Measurements from ENCODE around the gene FSCN2.
A peak's percentile ranks its signal among the peaks of the same experiment; 100 is the strongest.

The FSCN2 gene

DNA sequence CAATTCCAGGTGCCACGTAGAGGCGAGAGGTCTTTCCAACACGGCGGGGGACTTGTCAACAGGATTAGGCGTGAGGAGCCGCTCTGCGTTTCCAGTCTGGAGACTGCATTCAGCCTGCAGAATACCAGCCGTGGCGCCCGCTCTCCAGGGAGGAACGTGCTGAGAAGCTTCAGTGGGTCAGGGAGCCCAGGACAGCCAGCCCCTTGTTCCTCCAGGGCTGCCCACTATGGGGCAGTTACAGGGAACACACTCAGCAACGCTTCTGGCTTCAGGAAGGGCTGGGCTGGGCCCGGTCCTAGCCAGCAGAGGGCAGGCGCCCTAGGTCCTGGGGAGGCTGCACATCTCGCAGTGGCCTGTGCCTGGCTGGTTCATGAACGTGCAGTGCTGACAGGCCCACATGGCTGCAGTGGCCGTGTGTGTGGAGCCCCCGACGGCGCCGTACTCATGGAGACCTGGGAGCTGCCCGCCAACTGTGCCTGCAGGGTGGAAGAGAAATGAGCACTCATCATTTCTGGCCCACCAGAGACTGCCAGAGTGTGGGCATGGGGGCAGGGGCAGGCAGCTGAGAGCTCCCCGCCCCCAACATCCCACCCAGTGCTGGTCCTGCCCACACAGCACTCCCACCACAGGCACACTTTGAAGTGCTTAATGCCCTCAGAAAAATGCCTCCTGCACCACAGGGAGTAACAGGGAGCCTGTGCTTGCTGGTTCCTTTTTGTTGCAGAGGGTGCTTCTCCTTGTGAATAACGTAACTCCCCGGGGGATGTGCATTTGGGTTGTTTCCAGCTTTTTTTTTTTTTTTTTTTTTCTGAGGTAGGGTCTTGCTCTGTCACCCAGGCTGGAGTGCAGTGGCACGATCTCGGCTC lies 31.0 kb downstream of the FSCN2 start:
- DNase-seq: no peak

DNA sequence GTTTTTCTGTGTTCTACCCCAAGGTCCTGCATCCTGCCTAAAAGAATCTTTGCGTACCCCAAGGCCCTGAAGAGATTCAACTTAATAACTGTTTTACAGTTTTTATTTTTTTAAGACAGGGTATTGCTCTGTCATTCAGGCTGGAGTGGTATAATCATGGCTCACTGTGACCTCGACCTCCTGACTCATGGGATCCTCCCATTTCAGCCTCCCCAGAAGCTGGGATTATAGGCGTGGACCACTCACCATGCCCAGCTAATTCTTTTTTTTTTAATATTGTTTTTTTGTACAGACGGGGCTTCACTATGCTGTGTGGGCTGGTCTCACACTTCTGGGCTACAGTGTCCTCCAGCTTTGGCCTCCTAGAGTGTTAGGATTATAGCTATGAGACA lies 33.3 kb downstream of the FSCN2 start:
- no peak for DNase-seq

DNA sequence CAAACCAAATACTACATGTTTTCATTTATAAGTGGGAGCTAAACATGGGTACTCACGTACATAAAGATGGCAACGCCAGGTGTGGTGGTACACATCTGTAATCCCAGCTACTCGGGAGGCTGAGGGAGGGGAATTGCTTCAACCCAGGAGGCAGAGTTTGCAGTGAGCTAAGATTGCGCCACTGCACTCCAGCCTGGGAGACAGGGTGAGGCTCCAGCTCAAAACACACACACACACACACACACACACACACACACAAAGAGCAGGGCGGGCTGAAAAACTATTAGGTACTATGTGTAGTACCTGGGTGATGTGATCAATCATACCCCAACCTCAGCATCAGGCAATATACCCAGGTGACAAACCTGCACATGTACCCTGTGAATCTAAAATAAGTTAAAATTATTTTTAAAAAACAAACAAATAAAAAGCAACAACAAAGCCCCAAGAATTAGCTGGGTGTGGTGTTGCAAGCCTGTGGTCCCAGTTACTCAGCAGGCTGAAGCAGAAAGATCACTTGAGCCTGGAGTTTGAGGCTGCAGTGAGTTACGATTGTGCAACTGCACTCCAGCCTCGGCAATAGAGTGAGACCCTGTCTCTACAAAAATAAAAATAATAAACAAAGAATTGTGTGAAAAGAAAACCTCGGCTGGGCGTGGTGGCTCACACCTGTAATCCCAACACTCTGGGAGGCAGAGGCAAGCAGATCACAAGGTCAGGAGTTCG lies 35.8 kb downstream of the FSCN2 start:
- DNase-seq: no peak

DNA sequence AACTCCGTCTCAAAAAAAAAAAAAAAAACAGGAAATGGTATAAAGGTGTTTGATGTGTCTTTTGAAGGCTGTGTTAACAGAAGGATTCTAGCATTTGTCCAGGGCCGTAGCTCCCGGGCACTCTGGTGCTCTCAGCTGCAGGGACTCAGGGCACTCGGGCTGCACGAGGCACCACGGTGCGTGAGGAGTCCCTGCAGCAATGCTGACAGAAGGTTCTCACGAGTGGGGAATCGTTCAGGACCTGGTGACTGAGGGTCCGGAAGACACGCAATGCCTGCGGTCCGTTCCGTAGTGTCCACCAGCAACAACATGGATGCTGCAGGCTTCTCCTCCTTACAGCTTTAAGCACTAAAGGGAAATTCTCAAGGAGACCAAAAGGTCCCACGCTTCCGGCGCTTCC lies 36.6 kb downstream of the FSCN2 start:
- no peak for DNase-seq

DNA sequence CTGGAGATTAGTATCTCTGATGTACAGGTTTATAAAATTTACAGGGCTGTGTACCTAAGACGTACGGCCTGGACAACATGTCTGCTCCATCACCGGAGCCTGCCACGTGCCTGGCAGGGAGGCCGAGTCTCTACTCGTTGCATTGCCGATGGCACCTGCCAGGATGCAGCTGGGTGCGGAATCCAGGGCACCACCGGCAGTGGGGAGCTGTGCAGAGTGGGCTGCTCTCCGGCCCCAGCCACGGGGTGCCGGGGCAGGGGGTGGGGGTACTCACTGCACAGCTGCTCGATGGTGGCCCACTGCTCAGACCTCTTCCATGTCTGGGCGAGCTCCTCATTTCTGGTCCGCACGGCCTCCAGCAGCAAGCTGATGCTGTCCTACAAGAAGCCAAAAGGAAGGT lies 37.1 kb downstream of the FSCN2 start:
- no peak for DNase-seq

DNA sequence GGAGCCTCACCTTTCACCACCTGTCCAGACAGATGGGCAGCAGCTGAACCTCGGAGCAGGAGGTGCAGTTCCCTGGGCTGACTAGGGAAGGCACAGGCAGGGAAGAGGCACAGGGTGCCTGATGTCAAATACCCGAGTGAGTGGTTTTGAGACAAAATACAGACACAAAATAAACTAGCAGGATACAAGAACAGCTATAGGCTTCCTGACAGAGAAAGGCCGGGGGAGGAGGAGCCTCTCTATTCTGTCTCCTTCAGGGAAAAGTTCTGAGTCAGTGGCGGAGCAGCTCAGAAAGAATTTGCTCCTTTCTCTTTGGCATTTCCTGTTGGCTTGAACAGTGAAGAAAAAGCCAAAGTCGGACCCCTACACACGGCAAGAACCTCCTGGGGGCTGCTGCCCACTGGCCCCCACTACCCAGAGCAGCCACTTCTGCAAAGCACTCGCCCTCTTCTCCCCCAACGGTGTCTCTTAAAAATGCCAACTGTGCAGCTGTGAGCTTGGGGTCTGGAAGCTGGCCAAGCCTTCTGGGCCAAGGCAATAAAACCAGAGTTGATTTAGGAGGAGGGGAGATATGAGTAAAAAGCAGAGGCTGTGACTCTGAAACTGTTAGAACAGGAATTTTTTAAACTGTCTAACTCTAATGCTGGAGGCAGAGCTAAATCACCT lies 38.4 kb downstream of the FSCN2 start:
- DNase-seq: no peak

DNA sequence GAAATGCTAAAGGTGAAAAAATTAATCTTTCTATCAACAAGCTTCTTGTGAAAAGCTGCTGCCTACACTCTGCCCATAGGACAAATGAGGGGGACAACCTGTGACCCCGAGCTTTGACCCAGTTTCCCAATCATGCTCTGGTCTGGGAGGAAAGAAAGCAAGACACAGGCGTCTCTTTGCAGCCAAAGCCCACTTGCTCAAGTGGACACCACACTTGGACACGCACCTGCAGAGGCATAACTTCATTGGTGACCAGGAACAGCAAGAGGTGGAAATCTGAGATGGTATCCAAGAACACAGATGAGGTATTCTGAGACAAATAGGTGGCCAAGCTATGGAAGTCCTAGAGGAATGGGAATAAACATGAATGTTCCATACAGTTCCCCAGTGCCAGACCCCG lies 39.0 kb downstream of the FSCN2 start:
- DNase-seq: no peak

DNA sequence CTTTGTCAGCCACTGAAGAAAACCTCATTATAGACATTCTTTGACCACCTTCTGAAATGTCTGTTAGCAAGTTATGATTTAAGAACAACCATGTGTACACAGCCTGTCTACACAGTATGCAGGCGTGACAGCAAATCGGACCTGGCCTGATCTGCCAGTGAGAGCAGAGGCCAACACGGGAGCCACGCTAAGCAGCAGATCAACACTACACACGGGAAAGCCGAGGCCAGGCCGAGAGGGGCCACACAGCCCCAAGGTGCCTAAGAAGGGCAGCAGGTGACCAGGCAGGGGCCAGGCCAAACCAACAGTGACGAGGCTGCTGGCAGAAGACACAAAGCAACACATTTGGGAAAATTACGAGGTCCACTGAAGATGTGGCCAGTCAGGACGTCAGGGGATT lies 40.2 kb downstream of the FSCN2 start:
- no peak for DNase-seq

DNA sequence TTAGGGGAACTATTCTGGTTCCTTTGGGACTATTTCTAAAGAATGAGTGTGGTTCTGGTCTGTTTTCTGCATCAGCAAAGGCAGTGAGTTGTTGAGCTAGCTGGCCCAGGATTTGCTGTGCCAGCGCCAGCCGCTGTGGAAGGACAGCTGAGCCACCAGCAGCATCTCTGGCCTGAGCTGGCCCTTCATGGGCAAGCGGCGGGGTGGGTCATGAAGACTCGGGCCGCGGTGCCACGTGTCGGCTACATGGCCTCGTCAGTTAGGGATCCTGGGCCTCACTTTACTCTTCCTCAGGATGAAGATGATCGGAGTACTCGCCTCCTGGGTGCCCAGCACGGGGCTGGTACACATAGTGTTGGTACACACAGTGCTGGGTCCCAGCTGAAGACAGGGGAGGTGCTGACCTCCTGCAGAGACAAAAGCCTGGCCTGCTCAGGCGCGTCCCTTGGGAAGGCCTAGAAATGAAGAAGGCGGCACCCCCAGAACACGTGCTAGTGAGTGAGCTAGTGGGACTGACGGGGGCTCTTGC lies 41.9 kb downstream of the FSCN2 start:
- DNase-seq: no peak

DNA sequence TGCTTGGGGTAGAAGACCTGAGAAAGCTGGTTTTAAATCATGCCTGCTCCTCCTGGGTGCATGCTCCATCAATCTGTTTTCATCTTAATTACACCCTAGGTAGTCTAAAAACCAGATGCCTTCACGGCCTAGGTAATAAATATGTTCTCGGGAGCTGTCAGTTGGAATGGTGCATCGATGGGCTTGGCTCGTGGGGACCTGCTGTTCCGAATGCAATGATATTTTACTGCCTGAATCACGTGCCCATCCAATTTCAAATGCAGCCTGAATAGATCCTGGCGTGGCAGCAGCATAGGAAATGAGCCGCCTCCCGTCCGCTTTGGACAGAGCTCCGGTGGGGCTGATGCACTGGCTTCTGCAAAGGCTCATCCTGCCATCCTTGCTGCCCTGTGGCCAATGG lies 42.8 kb downstream of the FSCN2 start:
- DNase-seq: no peak

DNA sequence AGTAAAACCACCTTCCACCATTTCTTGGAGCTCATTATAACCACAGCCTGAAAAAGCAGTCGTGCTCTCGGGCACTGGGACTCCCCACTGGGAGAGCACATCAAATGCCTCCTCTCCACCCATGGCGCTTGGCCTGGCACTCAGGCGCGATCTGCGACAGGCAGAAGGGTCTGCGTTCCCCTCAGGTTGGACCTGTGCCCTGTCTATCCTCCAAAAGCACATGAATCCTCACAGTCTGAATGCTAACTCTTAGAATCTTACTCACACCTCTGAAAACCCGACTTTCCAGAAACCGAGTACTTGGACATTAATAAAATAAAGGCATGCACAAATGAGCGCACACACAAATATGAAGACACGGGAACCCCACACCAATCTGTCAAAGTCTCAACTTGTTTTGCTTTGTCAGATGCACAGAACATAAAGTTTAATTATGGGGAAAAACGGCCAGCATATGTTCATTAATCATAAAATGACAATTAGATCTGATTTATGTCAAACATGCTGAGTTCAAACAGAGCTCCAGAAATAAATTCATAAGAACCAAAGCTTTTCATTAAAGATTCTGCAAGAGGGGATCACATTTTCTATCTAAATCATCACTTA lies 44.5 kb downstream of the FSCN2 start:
- DNase-seq: no peak

DNA sequence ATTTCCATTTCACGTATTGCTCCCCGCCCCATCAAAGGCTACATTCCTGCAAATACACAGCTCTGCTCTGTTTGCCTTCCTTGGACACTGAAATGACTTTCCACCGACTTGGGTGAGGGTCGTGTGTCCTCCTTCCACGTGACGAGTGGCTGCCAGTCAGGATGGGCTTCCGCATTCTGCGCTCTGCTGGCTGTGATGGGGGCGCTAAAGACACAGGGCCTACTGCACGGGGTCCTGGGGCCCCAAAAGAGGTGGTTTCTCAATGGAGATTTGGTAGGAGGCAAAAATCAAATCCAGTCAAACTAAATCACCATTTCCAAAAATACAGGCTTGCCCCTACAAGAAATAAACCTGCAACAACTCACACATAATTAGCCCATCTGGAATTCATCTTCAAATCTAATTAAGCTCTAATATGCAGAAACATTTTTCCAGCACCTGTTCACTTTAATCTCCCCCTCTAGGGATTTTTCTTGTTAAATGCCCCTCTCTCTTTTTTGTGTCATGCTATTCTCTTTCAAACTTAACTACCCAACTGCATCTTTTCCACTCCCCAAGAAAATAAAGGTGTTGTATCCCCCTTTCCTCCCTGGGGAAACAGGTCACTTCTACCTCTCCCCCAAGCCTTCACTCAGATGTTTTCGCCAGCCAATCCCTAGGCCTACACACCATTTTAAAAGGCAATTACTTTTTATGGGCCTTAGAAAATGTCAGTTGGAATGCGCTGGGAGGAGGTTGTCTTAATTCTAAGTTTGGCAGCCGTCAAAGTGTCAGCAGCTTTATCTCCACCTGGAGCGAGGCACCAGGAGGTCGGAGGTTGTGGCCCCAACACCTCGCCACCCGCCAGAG lies 45.8 kb downstream of the FSCN2 start:
- DNase-seq: no peak

DNA sequence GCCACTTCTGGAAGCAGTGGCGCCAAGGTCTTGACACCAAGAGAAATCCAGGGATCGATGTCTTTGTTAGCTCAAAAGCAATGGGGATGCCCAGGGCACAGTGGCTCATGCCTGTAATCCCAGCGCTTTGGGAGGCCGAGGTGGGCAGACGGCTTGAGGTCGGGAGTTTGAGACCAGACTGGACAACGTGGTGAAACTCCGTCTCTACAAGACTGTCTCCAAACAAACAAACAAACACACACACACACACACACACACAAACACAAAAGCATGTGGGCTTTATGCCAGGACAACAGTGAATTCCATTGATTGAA lies 46.4 kb downstream of the FSCN2 start:
- DNase-seq: no peak

DNA sequence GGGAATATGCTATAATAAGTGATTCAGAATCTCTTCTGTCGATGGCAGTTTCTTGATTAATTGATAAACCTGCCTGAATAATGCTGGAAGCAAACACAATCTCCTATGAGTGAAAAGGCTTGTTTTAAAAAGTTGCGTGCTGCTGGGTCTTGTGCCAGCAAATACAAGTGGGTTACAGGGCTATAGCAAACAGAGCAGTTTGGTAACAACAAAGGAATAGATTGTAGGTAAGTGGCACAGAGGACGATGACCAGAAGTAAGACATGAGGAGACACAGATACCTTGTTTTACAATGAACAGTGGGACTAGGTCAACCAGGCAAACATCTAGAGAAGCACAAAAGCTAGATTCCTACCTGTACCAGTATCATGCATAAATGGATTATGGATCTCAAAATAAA lies 47.7 kb downstream of the FSCN2 start:
- no peak for DNase-seq

DNA sequence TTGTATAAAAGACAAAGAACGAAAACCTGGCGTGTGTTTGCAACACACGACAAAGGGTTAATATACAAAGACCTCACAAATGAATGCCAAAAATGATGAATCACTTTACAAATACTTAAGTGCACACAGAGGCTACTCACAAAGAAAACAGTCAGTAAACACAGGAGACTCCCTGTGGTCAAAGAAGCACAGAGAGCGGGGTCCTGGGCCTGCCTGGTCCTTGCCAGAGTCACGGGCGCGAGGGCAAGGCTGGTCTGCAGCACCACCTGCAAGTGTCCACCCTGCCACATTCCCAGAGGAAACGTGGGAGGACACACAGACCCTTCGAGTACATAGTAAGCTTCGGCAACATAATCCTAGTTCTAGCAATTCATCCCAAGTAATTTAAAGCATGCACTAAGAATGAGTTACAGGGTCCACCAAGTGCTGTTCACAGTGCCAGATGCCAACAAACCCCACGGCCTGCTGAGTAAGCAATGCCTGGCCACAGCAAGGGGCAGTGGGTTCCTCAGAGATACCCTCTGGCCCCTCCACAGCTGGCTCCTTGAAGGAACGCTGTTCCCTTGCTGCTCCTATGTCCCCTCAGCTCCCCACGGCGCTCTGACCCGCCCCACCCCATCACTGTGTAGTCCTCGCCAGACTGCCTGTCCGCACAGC lies 48.6 kb downstream of the FSCN2 start:
- no peak for DNase-seq

DNA sequence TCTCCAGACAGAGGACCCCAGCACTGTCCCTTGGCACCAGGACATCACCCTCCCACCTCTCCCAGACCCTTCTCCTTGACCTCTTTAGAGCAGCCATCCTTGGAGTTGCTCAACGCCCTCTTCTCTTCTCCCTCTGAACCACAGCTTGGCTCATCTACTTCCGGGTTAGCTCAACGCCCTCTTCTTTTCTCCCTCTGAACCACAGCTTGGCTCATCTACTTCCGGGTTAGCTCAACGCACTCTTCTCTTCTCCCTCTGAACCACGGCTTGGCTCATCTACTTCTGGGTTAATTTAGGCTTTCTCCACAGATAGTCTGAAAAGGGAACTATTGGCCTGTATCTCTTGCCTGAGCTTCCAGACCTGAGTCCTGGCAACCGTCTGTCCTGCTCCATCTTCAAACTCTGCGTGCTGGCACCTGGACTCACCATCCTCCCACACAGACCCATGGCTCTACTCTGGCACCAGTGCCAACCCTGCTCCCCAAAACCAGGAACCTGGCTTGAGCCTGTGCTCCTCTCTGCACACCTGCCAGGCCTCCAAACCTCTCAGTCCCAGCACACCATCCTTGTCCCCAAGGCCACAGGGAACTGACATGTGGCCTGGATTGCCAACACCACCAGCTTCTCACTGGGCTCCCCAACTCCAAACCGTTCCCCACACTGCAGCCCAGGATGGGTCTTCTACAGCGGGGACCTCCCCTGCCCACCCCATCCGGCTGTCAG lies 49.3 kb downstream of the FSCN2 start:
- no peak for DNase-seq

DNA sequence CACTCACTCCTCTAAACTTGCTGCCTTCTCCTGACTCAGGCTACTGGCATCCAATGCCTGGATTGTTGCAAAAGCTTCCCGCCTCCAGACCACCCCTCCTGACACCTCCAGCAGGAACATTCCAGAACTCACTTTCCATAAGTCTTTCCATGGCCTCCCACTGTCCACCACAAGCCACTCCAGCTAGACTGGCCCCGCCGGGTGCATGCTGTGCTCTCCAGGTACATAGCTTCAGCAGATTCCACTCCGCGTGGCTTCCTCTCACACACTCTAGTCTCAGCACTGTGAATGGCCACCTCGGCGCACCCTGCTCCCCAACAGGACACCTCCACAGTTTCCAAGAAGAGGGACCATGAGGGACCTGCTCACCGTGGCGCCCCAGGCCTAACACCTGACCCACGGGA lies 49.9 kb downstream of the FSCN2 start:
- no peak for DNase-seq

DNA sequence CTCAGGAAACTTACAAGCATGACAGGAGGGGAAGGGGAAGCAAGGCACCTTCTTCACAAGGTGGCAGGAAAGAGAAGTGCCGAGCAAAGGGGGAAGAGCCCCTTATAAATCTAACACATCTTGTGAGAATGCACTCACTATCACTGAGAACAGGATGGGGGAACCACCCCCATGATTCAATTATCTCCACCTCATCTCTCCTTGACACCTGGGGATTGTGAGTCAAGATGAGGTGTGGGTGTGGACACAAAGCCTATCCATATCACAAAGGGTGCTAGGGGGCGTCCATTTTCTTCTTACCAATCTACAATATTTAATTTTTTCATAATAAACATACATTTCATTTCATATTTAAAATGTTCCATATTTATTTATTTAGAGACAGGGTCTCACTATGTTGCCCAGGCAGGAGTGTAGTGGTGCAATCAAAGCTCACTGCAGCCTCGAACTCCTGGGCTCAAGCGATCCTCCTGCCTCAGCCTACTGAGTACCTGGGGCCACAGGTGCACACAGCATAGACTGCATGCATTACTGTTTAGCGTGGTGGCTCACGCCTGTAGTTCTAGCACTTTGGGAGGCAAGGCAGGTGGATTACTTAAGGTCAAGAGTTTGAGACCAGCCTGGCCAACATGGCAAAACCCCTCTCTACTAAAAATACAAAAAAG lies 50.5 kb downstream of the FSCN2 start:
- peak; percentile 8 for DNase-seq

DNA sequence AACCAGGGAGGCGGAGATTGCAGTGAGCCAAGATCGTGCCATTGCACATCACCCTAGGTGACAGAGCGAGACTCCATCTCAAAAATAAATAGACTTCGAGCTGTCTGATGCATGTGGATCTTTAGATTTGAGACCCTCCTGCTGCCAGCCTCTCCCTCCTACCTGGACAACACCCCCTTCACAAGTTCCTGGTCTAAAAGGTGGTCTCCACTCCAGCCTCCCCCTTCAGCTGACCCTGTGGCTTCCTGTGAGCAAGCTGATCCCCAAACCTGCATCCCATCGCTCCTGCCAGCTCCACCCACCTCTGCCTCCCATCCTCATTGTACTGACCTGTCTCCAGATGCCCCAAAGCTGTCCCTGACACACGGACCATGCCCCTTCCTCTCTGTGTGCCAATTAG lies 51.1 kb downstream of the FSCN2 start:
- DNase-seq: no peak

DNA sequence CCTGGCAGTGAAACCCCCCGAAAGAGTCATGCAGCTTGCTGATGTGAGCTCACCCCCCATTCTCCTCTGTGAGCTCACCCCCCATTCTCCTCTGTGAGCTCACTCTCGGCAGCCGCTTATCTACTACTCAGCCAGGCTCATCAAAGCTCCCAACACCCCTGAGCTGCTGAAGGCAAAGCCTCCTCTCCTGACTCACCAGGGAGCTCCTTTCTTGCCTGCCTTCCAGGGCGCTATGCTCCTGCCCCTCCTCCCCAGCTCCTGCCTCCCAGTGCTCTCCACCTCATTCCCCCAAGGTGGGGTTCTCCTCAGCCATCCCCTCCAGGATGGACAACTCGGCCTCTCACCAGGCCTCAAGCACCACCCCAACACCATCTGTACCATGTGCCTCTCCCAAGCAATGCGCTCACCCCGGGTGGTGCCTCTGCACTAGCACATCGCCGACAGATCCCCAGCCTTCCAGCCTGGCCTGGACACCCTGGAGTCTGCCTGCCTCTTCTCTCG lies 51.7 kb downstream of the FSCN2 start:
- DNase-seq: no peak

All from activated CD4-positive, alpha-beta T cell treated with anti-CD3 and anti-CD28 coated beads, Interleukin-10, Interleukin-2, amounts not matched to agents 100 ng/mL and 50 ng/mL, durations not matched to agents 16 hours and 8 hours (primary cell).